Measurements from ENCODE around the gene FARS2. TPM values are rescaled to one million over a fixed set of nuclear protein-coding genes. Genes with fewer than 3 reads are reported as not detected.
"Not testable (repeated sequence)": the region's sequence is repeated elsewhere in the genome, so short reads cannot be mapped to it uniquely, and the experiment has no call there.

Gene FARS2
- total RNA-seq, 5 donors from 2014 or later (not counting 1 experiment from before 2014, with no cell fraction given), result 17.9 to 24.2 (median 20.3) TPM

DNA sequence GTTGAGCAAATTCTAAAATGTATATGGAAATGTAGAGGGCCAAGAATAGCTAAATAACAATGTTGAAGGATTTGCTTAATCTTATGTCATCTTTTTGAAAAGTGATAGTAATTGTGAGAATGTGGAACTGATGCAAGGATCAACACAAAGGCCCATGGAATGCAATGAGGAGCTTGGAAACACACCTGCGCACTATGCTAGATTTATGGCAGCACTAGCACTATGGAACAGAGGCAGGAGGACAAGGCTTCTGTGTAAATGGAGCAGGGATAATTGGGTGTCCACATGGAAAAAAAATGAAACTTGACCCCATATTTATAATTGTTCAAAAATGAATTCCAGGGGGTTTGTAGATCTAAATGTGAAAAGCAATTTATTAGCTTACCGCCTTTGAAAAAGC is 298.3 kb downstream of the FARS2 start:
- peaks cover 23% of the 10 kb centered on the region for H3K36me3 Mint-ChIP-seq
- ATAC-seq (replicated peaks in 1 of 4) (no peak), DNase-seq (no peak)
- H3K27me3 Mint-ChIP-seq, result no peaks in the 10 kb centered on the region
- peaks cover 0 to 8% (median 4%) of the 10 kb centered on the region in 3 donors for H3K9me3 Mint-ChIP-seq
- Histone ChIP-seq H3K27me3 (replicated peaks in 1 of 2; ENCODE audit: control insufficient read depth in 2 of 2, extremely low read depth in 1 of 2, insufficient read depth in 2 of 2, low read length in 1 of 2) (no peaks in the 10 kb centered on the region), H3K4me1 (ENCODE audit: control insufficient read depth in 1 of 2, extremely low read depth in 1 of 2, insufficient read depth in 2 of 2, low read length in 2 of 2) (no peaks in the 10 kb centered on the region), H3K4me3 (ENCODE audit: control insufficient read depth in 1 of 2, extremely low read depth in 1 of 2, low read length in 1 of 2) (no peak overlapping the region), H3K9me3 (no peaks in the 10 kb centered on the region), H3K27ac (ENCODE audit: low read length) (no peak overlapping the region), H3K36me3 (ENCODE audit: control insufficient read depth in 2 of 2, extremely low read depth in 1 of 2, insufficient read depth in 1 of 2, low read length in 1 of 2) (no peaks in the 10 kb centered on the region)
- CTCF ChIA-PET, result no interaction called here
- H3K4me3 Mint-ChIP-seq, result no peak overlapping the region
- 100% methylated on average over 1 of the region's 2 CpGs for WGBS (ENCODE audit: insufficient coverage)
- no peak overlapping the region for H3K27ac Mint-ChIP-seq
- peaks cover 8 to 36% (median 8%) of the 10 kb centered on the region in 3 donors for H3K4me1 Mint-ChIP-seq
- POLR2A ChIA-PET, result interaction anchor here in 1 of 2 donors (0.7 kb wide), 1 partner anchor 108 kb away, joined by 3 read pairs; no protein-coding TSS in a partner anchor

DNA sequence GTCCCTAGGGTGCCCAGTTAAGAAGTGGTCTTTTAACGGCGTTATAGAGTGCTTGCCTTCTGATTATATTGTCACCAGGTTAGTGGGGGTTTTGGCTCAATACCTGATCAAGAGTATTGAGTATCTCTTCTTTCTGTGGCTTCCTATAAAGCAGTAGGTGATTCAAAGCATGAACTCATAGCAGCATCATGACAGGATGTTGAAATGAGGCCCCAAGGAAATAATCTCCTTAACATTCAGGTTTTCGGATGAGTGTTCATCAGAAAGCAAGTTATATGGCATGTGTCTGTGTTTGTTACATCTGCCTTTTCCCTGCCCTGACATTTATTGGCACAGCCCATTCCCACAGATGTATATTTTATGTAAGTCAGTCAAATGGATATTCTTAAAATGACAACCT is 301.0 kb downstream of the FARS2 start:
- no peak for ATAC-seq (replicated peaks in 1 of 4)
- H3K27ac Mint-ChIP-seq, result no peak overlapping the region

DNA sequence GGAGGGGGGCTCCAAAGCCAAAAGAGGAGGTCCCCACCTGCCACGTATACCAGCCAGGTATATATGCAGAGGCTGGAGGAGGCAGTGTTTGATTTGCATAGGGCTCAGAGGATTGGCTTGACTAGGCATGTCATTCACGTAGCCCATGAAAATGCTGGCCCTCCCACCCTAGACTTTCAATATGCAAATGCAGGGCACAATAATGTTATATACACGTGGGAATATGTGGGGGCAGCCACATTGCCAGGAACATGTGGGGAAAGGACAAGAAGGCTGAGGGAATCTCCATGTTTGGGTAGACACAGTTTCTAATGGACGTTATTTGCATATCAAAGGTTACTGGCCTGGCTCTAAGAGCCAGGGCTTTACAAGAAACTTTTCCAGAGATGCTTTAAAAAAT is 301.8 kb downstream of the FARS2 start:
- H3K9me3 ChIP-seq, result no peaks in the 10 kb centered on the region
- H3K36me3 ChIP-seq (ENCODE audit: control insufficient read depth in 2 of 2, extremely low read depth in 1 of 2, insufficient read depth in 1 of 2, low read length in 1 of 2), result no peaks in the 10 kb centered on the region
- Mint-ChIP-seq H3K36me3 (peaks cover 21% of the 10 kb centered on the region), H3K27me3 (no peaks in the 10 kb centered on the region), H3K9me3 (peaks cover 0 to 11% (median 6%) of the 10 kb centered on the region in 3 donors), H3K4me3 (no peak overlapping the region), H3K4me1 (peaks cover 13 to 34% (median 16%) of the 10 kb centered on the region in 3 donors), H3K27ac (no peak overlapping the region)
- H3K4me1 ChIP-seq (ENCODE audit: control insufficient read depth in 1 of 2, extremely low read depth in 1 of 2, insufficient read depth in 2 of 2, low read length in 2 of 2), result no peaks in the 10 kb centered on the region
- no peak overlapping the region for H3K4me3 ChIP-seq (ENCODE audit: control insufficient read depth in 1 of 2, extremely low read depth in 1 of 2, low read length in 1 of 2)
- CTCF ChIA-PET, result no interaction called here
- no peak overlapping the region for H3K27ac ChIP-seq (ENCODE audit: low read length)
- POLR2A ChIA-PET, result no interaction called here
- 100% methylated on average over 1 of the region's 4 CpGs for WGBS (ENCODE audit: insufficient coverage)
- DNase-seq (no peak), ATAC-seq (replicated peaks in 1 of 4) (no peak)
- H3K27me3 ChIP-seq (replicated peaks in 1 of 2; ENCODE audit: control insufficient read depth in 2 of 2, extremely low read depth in 1 of 2, insufficient read depth in 2 of 2, low read length in 1 of 2), result no peaks in the 10 kb centered on the region

More for the DNA sequence above, 301.0 kb downstream of the FARS2 start:
- ChIA-PET CTCF (no interaction called here), POLR2A (no interaction called here)
- Histone ChIP-seq H3K36me3 (ENCODE audit: control insufficient read depth in 2 of 2, extremely low read depth in 1 of 2, insufficient read depth in 1 of 2, low read length in 1 of 2) (no peaks in the 10 kb centered on the region), H3K4me3 (ENCODE audit: control insufficient read depth in 1 of 2, extremely low read depth in 1 of 2, low read length in 1 of 2) (no peak overlapping the region), H3K27me3 (replicated peaks in 1 of 2; ENCODE audit: control insufficient read depth in 2 of 2, extremely low read depth in 1 of 2, insufficient read depth in 2 of 2, low read length in 1 of 2) (no peaks in the 10 kb centered on the region), H3K9me3 (no peaks in the 10 kb centered on the region), H3K4me1 (ENCODE audit: control insufficient read depth in 1 of 2, extremely low read depth in 1 of 2, insufficient read depth in 2 of 2, low read length in 2 of 2) (no peaks in the 10 kb centered on the region), H3K27ac (ENCODE audit: low read length) (no peak overlapping the region)
- peaks cover 19% of the 10 kb centered on the region for H3K36me3 Mint-ChIP-seq
- DNase-seq, result no peak
- WGBS (ENCODE audit: insufficient coverage), result no CpG with 5 or more reads among the region's 3 CpGs
- peaks cover 10 to 32% (median 14%) of the 10 kb centered on the region in 3 donors for H3K4me1 Mint-ChIP-seq
- peaks cover 0 to 8% (median 0%) of the 10 kb centered on the region in 3 donors for H3K9me3 Mint-ChIP-seq
- no peaks in the 10 kb centered on the region for H3K27me3 Mint-ChIP-seq
- no peak overlapping the region for H3K4me3 Mint-ChIP-seq

DNA sequence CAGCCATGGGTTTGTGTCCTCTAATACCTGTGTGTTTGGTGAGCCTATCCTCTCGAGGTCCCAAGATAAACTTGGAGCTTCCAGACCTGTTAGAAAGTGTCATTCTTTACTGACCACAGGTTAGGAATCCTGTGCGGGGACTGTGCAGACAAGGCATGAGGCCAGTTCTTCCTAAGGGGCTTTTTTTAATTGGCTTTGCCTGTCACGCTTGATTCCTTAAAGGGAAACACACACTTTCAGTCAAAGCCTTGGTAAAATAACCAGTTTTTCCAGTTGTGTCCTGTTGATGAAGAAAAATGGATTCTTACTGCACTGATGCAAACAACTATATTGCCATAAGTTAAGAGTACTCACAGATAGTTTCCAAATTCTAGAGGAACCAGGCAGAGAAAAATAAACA is 303.4 kb downstream of the FARS2 start:
- H3K9me3 ChIP-seq; H3K4me3 ChIP-seq (ENCODE audit: control insufficient read depth in 1 of 2, extremely low read depth in 1 of 2, low read length in 1 of 2); H3K4me1 ChIP-seq (ENCODE audit: control insufficient read depth in 1 of 2, extremely low read depth in 1 of 2, insufficient read depth in 2 of 2, low read length in 2 of 2); H3K27ac Mint-ChIP-seq; H3K27ac ChIP-seq (ENCODE audit: low read length); H3K27me3 ChIP-seq (replicated peaks in 1 of 2; ENCODE audit: control insufficient read depth in 2 of 2, extremely low read depth in 1 of 2, insufficient read depth in 2 of 2, low read length in 1 of 2); CTCF ChIA-PET; H3K27me3 Mint-ChIP-seq; DNase-seq; H3K36me3 ChIP-seq (ENCODE audit: control insufficient read depth in 2 of 2, extremely low read depth in 1 of 2, insufficient read depth in 1 of 2, low read length in 1 of 2); ATAC-seq (replicated peaks in 1 of 4); H3K4me3 Mint-ChIP-seq: not testable (repeated sequence)
- POLR2A ChIA-PET, result interaction anchor here in 1 of 2 donors (0.6 kb wide), 1 partner anchor 19 kb away, joined by 3 read pairs; no protein-coding TSS in a partner anchor
- Mint-ChIP-seq H3K4me1 (peaks cover 19 to 39% (median 19%) of the 10 kb centered on the region in 3 donors), H3K36me3 (peaks cover 23% of the 10 kb centered on the region), H3K9me3 (peaks cover 0 to 12% (median 6%) of the 10 kb centered on the region in 3 donors)
- 100% methylated on average over 1 of the region's 3 CpGs for WGBS (ENCODE audit: insufficient coverage)

DNA sequence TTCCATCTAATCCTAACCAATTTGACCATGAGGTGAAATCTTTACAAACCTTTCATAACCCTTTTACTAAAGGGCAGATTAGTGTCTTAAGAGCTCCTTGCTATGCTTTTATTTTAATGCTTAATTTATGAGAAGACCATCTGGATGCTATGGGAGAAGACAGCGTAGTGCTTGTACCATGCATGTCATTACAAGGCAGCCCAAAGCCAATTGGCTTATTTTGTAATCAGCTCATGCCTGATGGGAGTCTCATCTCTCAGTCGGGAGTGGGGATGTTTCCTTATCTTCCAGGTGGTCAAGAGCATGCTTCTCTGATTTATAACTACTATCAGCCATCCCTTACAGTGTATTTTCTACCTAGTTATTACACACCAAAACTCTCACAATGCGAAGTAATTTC is 304.7 kb downstream of the FARS2 start:
- Histone ChIP-seq H3K4me1 (ENCODE audit: control insufficient read depth in 1 of 2, extremely low read depth in 1 of 2, insufficient read depth in 2 of 2, low read length in 2 of 2) (no peaks in the 10 kb centered on the region), H3K4me3 (ENCODE audit: control insufficient read depth in 1 of 2, extremely low read depth in 1 of 2, low read length in 1 of 2) (no peak overlapping the region), H3K27me3 (replicated peaks in 1 of 2; ENCODE audit: control insufficient read depth in 2 of 2, extremely low read depth in 1 of 2, insufficient read depth in 2 of 2, low read length in 1 of 2) (no peaks in the 10 kb centered on the region), H3K9me3 (no peaks in the 10 kb centered on the region), H3K36me3 (ENCODE audit: control insufficient read depth in 2 of 2, extremely low read depth in 1 of 2, insufficient read depth in 1 of 2, low read length in 1 of 2) (no peaks in the 10 kb centered on the region), H3K27ac (ENCODE audit: low read length) (no peak overlapping the region)
- peaks cover 19 to 39% (median 19%) of the 10 kb centered on the region in 3 donors for H3K4me1 Mint-ChIP-seq
- DNase-seq, result no peak
- POLR2A ChIA-PET, result no interaction called here
- no peaks in the 10 kb centered on the region for H3K27me3 Mint-ChIP-seq
- H3K27ac Mint-ChIP-seq, result no peak overlapping the region
- no peak for ATAC-seq (replicated peaks in 1 of 4)
- peaks cover 0 to 12% (median 6%) of the 10 kb centered on the region in 3 donors for H3K9me3 Mint-ChIP-seq
- 93% methylated on average over 2 of the region's 3 CpGs for WGBS (ENCODE audit: insufficient coverage)
- H3K4me3 Mint-ChIP-seq, result no peak overlapping the region
- CTCF ChIA-PET, result interaction anchor here in 1 of 2 donors (1.1 kb wide), 1 partner anchor 12 kb away, joined by 3 read pairs; no protein-coding TSS in a partner anchor
- peaks cover 26% of the 10 kb centered on the region for H3K36me3 Mint-ChIP-seq

DNA sequence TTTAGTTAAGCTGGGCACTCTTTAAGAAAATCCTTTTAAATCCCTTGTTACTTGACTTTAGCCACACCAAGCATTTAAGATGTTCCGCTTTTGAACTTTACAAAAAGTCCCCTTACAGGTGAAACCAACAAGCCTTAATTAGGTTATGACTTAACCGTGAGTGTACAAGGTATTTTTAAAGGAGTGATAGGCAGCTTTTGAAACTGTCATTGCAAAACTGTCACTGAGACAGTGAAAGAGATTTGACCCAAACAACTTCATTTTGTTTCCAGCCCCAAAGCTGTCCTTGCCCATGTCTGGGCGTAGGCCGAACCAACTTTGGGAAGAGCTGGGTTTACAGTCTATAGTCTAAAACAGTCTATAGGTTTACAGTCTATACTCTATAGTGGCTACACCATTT is 305.4 kb downstream of the FARS2 start:
- POLR2A ChIA-PET, result no interaction called here
- no peak overlapping the region for H3K27ac Mint-ChIP-seq
- H3K27me3 ChIP-seq (replicated peaks in 1 of 2; ENCODE audit: control insufficient read depth in 2 of 2, extremely low read depth in 1 of 2, insufficient read depth in 2 of 2, low read length in 1 of 2), result no peaks in the 10 kb centered on the region

More for the DNA sequence above, 305.4 kb downstream of the FARS2 start:
- H3K9me3 ChIP-seq, result no peaks in the 10 kb centered on the region
- no peak for ATAC-seq (replicated peaks in 1 of 4)
- H3K36me3 Mint-ChIP-seq, result peaks cover 30% of the 10 kb centered on the region
- H3K4me3 Mint-ChIP-seq, result no peak overlapping the region
- H3K9me3 Mint-ChIP-seq, result peaks cover under 1 to 12% (median 10%) of the 10 kb centered on the region in 3 donors
- H3K36me3 ChIP-seq (ENCODE audit: control insufficient read depth in 2 of 2, extremely low read depth in 1 of 2, insufficient read depth in 1 of 2, low read length in 1 of 2), result no peaks in the 10 kb centered on the region
- peaks cover 15 to 40% (median 16%) of the 10 kb centered on the region in 3 donors for H3K4me1 Mint-ChIP-seq
- no peak for DNase-seq
- H3K4me3 ChIP-seq (ENCODE audit: control insufficient read depth in 1 of 2, extremely low read depth in 1 of 2, low read length in 1 of 2), result no peak overlapping the region
- H3K27ac ChIP-seq (ENCODE audit: low read length), result no peak overlapping the region
- H3K27me3 Mint-ChIP-seq, result no peaks in the 10 kb centered on the region
- WGBS (ENCODE audit: insufficient coverage), result no CpG with 5 or more reads among the region's 4 CpGs
- no peaks in the 10 kb centered on the region for H3K4me1 ChIP-seq (ENCODE audit: control insufficient read depth in 1 of 2, extremely low read depth in 1 of 2, insufficient read depth in 2 of 2, low read length in 2 of 2)
- CTCF ChIA-PET, result interaction anchor here (0.7 to 1.1 kb wide), 2 partner anchors 12 to 441 kb away, joined by 3 read pairs; no protein-coding TSS in a partner anchor
